MV-4-11 (cell line): ENCODE measurements around the gene PAX6.
"Not testable (repeated sequence)": the region's sequence is repeated elsewhere in the genome, so short reads cannot be mapped to it uniquely, and the experiment has no call there.

Source experiments
- DNase-seq: peaks from one replicate; lab custom pipeline; 2025; lab: John Stamatoyannopoulos, UW

The PAX6 gene

GRCh38 chr11:31767685-31768084 lies 43.4 kb downstream of the PAX6 start:
- DNase-seq: no peak

DNA sequence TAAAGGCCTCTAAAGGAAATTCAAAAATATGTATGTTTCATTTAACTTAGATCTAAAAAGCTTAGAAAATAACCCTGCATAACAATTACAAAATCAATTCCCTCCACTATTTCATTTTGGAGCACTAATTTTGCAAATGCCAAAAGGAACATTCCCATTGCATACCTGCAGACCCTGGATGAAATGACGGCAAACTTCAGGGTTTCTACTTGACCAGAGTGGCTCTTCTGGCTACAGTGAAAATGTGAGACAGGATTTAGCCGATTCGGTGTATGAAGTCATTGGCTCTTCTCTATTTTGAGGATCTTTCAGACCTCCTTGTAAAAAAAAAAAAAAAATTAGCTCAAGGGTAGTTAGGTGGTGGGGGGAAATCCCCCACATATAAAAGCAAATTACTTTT lies 44.1 kb downstream of the PAX6 start:
- no peak for DNase-seq

DNA sequence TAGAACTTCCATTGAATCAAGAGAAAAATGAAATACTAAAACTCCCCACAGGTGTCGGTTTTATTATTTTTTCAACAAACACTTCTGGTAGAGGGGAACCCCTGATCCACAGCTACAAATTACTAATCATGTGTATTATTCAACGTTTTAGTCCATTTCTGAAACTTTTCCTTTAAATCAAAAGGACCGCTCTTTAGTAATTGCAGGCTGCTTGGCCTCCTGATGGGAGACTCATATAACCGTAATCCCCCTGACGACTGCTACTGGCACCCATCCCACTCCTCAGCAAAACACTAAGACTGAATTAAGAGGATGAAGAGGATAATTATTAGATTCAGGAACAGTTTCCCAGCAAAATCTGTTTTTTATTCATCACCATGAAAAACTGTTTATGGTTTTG lies 46.4 kb downstream of the PAX6 start:
- no peak for DNase-seq

- DNase-seq: no peak
These were observed 46.9 kb downstream of the PAX6 start for GRCh38 chr11:31764261-31764660.

- no peak for DNase-seq
These were observed 47.8 kb downstream of the PAX6 start for GRCh38 chr11:31763296-31763695.

GRCh38 chr11:31761636-31762035 lies 49.5 kb downstream of the PAX6 start:
- no peak for DNase-seq

GRCh38 chr11:31757260-31757835 lies 53.8 kb downstream of the PAX6 start:
- no peak for DNase-seq

DNA sequence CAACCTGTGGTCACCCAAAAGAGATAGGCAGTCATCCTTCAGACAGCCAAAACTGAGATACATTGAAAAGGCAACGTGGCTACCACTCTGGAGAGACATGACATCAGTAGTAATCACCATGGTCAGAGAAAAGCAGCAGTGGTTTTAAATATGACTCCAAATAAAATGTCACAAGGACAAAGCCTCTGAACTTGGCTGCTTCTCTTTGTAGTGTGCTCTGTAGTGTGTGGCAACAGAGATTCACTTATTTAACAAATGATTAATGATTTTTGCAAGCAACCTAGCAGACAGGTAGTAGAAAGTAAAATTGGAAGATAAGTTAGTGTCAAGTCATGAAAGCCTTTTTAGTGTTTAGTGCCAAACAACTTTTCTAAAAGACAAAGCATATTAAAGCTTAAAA lies 63.5 kb downstream of the PAX6 start:
- no peak for DNase-seq

- DNase-seq: not testable (repeated sequence)
These were observed 70.3 kb downstream of the PAX6 start for GRCh38 chr11:31740731-31741368.

- no peak for DNase-seq
These were observed 71.0 kb downstream of the PAX6 start for GRCh38 chr11:31740131-31740530.
